ENCODE measurements around the gene ZFAND3.

Gene ZFAND3

DNA sequence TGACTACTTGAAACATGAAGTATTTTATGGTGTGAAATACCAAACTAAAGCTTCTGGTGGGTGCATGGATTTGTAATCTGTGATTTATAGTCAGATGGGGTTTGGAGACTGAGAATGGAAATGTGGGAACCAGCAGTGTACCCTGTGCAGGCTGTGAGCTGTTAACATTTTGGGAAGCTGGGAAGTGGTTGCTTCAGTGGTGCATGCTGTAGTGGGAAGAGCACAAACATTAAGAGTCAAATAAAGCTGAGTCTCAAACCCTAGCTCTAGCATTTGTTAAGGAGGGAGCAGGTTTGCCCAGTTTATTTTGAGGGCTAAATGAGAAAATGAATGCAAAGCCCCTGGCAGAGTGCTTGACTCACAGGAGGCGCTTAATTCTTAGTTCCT is 235.7 kb downstream of the ZFAND3 start:
- DNase-seq, result no peak

DNA sequence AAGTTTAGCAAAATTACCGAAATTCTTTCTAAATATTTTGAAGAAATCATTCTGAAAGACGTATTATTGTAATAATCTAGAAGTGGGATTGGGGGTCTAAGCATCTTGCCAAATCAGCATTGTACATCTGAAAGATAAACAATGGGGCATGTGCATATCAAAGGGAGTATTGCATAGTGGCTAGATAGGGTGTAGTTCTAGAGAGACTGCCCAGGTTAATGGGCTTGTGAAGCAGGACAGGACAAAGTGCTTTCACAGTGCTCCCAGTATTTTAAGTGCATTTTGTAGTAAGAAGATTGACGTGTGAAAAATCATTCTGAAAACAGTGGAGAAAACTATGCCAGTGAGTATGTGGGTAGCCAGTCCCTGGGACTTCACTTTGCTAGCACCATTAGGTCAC is 236.8 kb downstream of the ZFAND3 start:
- no peak for DNase-seq

DNA sequence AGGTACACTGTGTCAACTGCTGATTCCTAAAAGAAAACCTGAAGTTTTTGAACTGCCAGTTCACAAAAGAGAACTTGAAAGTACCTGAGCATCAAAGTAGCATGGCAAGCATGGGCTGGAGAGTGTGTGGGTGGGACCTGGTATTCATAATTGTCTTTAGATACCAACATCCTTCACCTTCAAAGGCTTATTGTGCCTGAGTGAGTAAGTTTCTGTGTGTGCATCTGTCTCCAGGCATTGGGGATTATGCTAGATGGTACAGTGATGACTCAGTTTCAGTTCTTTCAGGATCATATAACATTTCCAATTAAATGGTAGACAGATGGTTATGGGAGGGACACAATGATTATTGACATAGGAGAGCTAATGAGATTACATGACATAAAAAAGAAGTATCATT is 238.5 kb downstream of the ZFAND3 start:
- no peak for DNase-seq

DNA sequence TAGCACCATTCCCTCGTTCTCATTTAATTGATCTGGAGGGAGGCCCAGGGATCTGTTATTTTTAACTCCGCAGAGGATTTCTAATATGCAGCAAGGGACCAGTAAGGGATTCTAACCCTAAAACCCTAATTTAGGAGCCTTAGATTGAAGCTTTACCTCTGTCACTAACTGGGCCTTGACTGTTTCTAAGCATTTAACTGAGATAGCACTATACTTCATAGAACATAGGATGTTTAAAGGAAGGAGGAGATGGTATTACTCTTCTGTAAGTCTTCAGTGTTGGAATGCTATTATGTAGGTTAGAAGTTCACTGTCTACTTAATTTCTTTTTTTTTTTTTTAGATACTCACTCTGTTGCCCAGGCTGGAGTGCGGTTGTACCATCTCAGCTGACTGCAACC is 242.5 kb downstream of the ZFAND3 start:
- no peak for DNase-seq

DNA sequence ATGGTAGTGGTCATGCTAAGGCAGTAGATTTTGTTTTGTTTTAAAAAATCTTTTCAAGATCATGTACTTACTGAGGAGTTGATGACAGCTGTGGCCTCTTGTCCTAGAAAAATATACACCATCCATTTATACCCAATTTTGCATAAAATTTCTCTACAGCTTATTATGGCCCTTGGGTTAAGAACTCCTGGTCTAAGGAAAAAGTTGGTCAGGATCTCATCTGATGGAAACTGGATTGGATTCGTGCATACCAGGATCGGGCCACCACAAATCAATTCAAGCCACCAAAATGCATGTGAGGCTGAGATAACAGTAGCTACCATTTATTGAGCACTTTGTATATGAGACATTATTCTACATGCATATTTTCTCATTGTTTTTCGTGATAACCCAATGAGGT is 244.4 kb downstream of the ZFAND3 start:
- no peak for DNase-seq

DNA sequence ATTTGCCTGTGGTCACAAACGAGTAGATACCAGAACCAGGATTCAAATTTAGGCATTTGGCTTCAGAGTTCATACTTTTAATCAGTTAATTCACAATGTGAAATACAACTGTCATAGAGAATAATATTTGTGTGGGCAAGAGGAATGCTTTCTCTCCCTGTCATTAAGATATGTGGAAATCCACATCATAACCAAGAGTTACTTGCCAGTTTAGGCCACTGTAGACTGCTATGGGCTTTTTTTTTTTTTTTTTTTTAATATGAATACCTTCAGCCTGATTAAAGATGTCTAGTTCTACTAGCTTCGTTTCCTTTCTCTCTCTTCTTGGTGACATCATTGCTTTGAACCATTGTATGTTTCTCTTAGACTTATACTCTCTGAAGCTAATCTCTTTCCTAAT is 244.9 kb downstream of the ZFAND3 start:
- DNase-seq, result no peak

DNA sequence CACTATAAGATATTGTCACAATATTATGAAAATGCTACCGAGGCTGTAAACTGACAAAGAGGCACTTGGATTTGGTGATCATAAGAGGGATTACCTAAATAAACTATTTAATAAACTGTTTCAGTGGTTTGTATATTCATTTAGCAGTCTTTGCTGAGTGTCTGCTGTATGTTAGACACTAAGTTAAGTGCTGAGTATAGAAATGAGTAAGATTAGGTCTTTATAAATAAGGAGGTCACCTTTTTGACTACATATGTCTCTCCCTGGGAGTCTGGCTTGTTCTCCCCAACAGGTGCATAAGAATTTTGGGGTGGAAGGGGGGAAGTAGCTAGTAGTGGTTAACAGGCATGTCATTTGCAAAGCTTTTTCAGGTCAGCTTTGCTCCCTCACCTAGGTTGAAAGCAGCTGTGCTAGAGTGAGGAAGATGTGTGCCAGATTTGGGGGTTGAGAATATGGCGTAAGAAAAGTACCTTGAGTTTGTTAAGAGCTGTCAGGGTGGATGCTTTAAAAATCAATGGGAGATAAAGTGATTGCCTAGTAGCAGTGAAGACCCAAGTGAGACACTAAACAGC is 246.3 kb downstream of the ZFAND3 start:
- DNase-seq, result no peak

DNA sequence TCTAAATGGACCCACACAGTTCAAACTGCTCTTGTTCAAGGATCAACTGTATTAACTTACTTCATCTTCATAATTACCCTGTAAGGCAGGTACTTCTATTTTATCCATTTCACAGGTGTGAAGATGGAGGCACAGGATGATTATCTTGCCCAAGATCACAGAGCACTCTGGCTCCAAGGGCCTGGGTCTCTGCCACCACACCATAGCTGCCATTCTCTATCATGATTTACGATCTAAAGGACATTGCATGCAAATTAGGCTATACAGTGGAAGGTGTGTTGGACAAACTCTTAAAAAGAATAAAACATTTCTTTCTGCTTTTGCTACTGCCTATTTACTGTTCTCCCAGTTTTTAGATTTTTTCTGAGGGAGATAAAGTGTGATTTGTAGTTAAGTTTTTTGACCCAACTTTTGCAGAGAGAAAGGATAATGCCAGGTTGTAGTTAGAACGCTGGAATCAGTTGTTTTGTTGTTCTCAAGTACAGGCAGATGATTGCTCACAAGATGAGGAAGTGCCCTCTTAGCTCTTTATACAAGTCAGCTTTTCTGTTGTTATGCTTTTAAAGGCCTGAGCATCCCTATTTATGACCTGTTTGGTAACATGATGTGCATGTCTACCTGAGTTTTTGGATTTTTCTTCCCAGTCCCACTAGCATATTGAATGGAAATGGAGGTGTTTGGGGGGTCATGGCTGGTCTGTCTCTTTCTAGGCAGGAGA is 247.9 kb downstream of the ZFAND3 start:
- no peak for DNase-seq

DNA sequence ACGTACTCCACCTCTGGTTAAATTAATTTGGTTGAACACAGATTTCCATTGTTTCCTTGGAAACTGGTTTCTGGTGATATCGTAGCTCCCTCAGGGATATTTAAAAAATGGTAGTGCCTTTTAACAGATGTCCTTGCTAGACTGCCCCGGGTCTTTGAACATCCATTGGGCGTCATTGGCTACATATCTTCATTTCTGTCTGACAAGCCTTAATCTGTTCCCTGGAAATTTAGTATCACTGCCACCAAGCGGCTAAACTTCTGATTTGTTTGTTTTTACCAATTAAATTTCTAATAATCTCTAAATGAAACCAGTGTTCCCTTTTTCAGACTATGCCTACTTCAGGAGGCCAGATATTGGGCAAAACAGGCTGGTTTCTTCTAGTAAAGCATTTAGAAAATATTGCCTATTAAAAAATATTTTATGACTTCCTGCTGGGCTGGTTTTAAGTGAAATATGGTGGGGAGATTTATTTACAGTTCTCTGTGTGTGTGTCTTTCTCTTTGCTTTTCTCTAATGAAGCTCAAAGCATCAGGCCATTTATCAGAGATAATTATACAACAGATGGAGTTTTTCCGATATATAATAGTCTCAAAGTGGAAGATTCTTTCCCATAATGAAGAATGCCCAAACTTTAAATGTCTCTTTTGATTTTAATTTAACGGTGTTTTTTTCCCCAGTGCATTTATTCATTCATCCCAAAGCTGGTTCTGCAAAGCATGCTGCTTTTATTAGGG is 249.5 kb downstream of the ZFAND3 start:
- no peak for DNase-seq

DNA sequence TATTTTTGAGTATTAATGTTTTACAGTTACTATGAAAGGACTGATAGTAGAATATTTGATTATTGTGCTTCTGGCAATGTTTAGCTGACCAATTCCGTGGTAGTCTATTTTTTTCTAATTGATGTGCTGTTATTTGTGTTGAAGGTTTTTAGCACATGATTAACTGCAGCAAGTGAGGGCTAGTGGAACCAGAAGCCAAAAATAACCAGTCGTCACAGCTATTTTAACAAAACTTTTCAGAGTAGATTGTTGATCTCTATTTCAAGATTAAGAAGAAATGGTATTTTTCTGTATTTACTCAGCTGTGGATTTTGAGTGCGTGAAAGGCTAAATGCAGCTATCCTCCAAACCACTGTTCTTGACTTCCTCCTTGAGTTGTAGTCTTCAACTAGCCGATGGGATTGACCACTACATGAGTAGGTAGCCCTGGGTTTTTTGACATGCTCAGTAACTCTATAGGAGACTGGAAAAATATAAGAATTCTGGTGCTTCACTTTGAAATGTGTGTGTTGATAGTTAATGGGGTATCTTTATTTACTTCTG is 258.0 kb downstream of the ZFAND3 start:
- no peak for DNase-seq

DNA sequence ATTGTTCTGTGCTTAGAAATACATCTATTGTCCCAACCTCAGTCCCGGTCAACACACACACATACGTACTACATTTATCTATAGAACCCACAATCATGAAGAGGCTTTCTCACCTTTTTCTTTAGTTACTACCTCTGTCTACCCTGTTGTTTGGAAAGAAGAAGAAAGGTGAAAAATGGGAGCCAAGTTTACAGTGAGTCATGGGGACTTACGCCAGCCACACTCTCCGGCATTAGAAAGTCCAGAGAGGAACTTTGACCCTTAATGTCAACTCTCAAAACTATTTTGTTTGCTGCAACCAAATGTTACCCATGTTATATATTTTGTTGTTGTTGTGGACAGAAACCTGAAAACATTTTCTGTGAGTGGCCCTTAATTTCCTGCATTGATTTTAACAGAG is 259.1 kb downstream of the ZFAND3 start:
- DNase-seq, result no peak

DNA sequence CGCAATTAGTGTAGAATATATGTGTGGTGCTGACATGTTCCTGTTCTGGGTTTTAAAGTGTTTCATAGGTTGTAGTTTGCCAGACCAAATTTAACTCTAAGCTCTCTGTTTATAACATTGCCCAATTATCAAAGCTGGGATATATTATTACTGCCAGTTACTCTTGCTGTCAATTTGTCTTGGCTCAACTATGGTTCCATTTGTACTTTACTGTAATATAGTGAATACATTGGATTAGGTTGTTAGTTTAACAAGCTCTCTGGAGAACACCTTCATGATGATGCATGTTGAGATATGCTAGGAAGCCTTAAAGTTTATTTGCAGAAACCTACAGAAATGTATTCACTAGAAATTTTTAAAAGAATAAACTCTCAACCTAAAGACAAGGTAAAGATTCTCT is 259.6 kb downstream of the ZFAND3 start:
- DNase-seq, result no peak

DNA sequence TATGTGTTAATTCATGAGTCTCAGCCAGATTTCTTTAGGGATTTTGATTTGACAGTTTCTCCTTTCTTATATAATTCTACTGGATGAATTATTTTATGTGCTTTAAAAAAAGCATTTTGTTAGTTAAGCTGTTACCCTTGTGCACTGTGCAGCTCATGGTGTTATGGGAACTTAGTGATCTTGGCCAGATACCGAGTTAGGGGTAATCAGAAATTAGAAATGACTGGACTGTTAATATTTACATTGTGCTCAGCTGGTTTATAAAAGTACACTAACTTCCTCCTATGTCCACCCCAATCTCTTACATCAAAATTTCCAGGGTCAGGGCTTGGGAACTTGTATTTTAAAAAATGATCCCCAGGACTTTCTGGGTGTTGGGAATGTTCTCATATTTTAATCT is 260.0 kb downstream of the ZFAND3 start:
- DNase-seq, result no peak

DNA sequence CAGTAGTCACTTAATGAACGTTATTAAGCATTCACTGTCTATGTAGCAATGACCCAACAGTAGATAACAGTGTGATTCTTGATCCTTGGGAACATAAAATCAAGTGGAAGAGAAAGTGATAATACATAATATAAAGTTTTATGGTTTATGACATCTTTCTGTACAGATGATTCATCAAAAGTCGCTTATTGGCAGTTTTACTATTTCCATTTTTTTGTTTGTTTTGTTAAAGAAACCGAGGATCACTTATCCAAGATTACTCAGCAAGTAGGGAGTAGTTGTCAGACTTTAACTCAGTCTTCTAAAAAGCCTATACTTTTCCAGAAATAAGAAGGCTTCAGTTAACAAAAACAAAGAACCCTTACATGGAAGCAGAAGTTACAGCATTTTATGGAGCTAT is 260.8 kb downstream of the ZFAND3 start:
- no peak for DNase-seq

DNA sequence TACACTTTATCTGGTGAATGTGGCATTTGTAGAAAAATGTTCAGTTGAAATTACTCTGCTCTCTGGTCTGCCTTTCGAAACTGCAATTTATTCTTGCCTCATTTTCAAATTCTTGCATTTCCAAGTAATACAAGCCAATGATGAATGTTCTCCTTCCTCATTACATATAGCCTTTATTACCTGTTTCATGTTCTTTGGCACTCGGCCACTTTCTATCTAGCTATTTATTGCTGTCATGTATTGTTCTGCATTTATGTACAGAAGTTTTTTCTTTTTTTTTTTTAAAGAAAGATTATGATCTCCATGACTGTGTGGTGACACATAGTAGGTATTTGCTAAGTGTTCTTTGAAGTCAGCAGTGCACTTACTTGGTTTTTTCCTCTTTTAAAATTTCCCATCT is 261.4 kb downstream of the ZFAND3 start:
- DNase-seq, result no peak

DNA sequence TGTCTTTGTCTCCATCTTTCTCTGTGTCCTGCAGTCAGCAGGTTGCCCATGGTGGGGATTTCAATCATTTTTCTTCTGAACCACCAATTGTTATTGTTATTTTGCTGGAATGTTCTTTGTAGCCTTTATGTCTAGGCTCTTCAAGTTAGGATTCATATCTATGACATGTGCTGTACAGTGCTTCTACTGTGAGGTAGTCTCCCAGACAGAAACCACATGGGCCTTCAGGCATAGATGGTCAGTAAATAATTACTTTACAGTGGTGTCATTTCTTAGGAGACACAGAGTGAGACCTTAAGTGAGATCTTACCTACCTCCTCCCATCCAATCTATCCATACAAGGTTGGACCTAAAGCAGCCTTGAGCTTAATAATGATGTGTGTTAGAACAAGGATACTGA is 265.5 kb downstream of the ZFAND3 start:
- no peak for DNase-seq

DNA sequence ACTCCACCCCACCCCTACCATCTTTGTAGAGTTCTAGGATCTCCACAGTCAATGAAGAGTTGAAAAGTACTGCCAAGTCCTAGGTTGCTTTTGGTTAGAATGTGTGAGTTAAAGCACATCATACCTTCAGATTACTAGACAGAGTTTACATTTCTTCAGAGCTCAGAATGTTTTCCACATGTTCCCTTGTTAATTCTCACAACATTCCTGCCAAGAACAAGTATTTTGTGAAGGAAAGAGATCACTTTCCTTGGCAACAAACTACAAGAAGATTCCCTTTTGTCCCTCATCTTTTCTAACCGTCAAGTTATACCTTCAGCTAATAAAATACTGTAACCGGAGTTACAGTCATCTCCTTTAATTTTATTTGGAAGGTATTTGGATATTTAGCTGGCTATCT is 266.8 kb downstream of the ZFAND3 start:
- no peak for DNase-seq

DNA sequence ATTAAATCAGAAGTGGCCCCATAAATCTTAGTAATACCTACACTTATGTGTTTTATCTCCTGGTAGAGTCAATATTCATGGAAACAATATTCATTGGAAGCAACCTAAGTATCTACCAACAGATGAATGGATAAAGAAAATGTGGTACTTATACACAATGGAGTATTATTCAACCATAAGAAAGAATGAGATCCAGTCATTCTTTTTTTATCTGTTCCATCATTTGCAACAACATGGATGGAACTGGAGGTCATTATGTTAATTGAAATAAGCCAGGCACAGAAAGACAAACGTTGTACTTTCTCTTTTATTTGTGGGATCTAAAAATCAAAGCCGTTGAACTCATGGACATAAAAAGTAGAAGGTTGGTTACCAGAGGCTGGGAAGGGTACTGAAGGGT is 268.5 kb downstream of the ZFAND3 start:
- no peak for DNase-seq

DNA sequence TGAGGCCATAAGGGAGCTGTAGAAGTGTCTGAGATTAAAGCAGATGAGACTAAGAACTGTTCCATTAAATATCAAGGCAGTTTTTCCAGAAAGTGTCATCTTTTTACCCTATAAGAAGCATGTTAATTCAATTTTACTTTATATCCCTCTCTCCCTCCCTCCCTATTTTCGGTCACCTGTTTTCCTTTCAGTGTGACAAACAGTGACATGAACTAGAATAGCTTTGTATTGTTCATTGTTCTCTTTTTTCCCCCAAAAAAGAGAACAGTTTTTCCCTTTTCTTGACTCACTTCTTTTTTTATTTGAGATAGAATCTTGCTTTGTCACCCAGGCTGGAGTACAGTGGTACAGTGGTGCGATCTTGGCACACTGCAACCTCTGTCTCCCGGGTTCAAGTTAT is 269.3 kb downstream of the ZFAND3 start:
- no peak for DNase-seq

DNA sequence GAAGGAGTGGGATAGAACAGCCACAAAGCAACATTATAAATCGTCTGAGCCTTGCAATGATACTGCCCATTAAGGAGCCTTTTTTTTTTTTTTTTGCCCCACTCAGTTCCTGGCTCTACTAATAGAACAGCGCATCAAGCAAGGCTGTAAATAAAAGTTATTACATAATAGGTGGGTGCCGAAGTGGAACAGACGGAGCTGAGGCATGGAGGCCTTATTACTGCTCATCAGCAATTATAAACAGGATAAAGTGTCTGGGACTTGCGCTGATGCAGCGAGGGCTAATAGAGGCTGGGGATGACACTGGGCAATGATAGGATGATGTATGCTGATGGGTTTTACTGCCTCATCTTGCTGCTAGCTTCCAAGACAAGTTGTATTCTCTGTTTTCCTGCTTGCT is 272.1 kb downstream of the ZFAND3 start:
- DNase-seq, result no peak

DNA sequence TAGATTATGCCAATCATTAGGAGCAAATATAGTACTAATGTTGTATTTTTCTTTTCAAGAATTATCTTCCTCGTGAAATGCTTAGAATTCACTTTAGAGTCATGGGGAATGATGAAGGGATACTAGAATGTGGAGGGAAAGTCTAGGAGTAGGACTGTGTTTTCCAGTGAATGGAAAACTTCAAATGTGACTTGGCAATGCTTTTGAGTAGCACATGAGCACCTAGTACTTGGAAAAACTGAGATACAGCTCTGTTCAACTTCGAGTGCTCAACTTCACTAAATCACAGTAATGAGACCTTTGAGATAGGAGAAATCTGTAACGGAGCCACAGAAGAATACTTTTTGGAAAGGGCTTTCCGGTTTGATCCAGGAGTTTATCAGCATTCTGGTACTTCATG is 272.9 kb downstream of the ZFAND3 start:
- no peak for DNase-seq

DNA sequence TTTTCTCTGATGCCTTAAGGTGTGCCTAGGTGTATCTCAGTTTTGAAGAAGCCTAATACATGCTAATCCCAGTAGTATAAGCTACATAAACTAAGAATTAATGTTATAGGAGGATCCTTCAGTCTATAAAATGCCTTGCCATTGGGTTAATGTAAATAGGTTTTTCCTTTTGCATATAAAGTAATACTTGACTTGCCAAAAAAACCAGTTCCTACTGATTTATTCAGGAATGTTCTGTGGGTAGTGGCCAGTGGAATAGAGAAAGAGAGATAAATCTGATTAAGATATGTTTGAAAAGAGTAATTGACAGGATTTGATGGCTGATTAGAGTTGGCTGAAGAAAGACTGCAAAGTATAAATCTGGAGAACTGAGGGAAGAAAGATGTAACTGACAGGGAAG is 273.4 kb downstream of the ZFAND3 start:
- DNase-seq, result no peak

DNA sequence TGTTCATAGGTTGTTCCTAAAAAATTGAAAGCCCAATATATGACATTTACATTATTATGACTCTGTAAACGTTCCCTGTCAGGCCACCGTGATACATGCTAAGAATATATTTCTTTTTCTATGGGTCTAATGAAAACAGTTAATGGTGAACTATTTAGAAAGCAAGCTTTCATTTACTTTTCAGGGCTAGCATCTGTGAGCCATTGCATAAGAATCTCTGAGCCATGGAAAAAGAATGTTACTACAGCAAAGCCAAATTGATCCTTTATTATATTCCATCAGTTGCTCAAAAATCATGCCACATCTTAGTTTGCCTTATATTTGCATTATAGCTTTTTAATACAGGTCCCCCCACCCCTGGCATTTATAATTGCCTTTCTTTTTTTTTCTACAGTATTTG is 275.5 kb downstream of the ZFAND3 start:
- no peak for DNase-seq

DNA sequence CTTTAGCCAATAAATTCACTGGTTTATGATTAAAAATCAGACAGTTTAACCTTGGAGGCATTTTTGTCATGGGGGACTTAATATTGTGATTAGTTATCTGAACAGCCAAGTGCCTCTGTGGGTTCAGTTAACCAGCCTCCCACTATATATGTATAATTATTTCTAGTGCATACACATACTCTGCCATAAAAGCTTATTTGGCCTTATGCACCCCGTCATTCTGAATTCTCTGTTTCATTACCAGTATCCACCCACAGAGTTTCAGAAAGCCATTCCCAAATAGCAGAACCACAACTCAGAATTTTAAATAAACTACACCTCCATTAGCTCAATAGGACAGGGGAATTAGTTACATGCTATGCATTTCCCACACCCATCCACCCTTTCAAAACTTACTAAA is 279.7 kb downstream of the ZFAND3 start:
- DNase-seq, result no peak
